Measurements from ENCODE around the gene TREML4. TPM values are rescaled to one million over a fixed set of nuclear protein-coding genes. Genes with fewer than 3 reads are reported as not detected.

The TREML4 gene
- total and polyA plus RNA-seq, 10 of the 15 experiments (the other 5 are each of a cell fraction or from before 2014, with no cell fraction given) = not detected

DNA sequence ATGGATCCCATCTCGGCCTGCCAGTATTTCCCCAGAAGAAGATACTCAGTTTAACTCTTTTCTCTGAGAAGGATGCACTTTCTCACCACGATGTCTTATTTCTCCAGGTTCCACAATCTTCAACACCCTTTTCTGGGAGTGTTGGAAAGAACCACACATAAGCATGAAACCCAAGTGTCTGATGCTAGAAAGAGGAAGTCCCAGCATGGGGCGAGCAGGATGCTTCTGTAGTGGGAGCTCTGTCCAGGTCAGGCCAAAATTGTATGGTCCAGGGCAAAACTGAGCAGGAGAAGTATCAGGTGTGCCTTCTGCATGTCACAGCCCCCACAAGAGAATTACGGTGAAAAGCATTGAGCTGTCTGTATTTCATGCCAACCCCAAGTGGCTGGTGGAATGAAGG is 47.3 kb downstream of the TREML4 start:
- Histone ChIP-seq H3K9me3 (replicated peaks; ENCODE audit: control insufficient read depth, insufficient read depth, low read length) (no peaks in the 10 kb centered on the region), H3K27ac (ENCODE audit: control insufficient read depth, insufficient read depth) (no peak overlapping the region), H3K4me3 (no peak overlapping the region), H4K20me1 (ENCODE audit: control insufficient read depth, insufficient read depth) (no peaks in the 10 kb centered on the region), H3K9ac (ENCODE audit: control insufficient read depth, insufficient read depth, low read length) (no peak overlapping the region), H3K79me2 (ENCODE audit: control insufficient read depth, insufficient read depth, low read length) (no peaks in the 10 kb centered on the region), H3K4me1 (ENCODE audit: control insufficient read depth, insufficient read depth, low read length) (no peaks in the 10 kb centered on the region), H2AFZ (ENCODE audit: control insufficient read depth, low read depth, low read length) (no peak overlapping the region), H3K27me3 (replicated peaks in 1 of 2; ENCODE audit: control insufficient read depth in 2 of 2, insufficient read depth in 2 of 2, low read length in 1 of 2) (no peaks in the 10 kb centered on the region; a peak in 1 of 4 replicates), H3K4me2 (ENCODE audit: control insufficient read depth, insufficient read depth) (no peak overlapping the region), H3K36me3 (ENCODE audit: control insufficient read depth in 2 of 2, insufficient read depth in 2 of 2, low read length in 1 of 2) (no peaks in the 10 kb centered on the region)
- RAD21 ChIA-PET (ENCODE audit: unreplicated experiment) = no interaction called here
- POLR2A ChIA-PET = no interaction called here
- DNase-seq (ENCODE audit: low read depth, low spot score) = no peak
- peak; percentile 84 for TF ChIP-seq SPI1 (IDR thresholded peaks at IDR 0.05; ENCODE audit: borderline replicate concordance, insufficient read depth, low read depth, low read length)
- TF ChIP-seq TCF7 (IDR thresholded peaks at IDR 0.05; ENCODE audit: borderline replicate concordance) = no peak
- TF ChIP-seq, protein P1, sequence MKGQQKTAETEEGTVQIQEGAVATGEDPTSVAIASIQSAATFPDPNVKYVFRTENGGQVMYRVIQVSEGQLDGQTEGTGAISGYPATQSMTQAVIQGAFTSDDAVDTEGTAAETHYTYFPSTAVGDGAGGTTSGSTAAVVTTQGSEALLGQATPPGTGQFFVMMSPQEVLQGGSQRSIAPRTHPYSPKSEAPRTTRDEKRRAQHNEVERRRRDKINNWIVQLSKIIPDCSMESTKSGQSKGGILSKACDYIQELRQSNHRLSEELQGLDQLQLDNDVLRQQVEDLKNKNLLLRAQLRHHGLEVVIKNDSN (IDR thresholded peaks at IDR 0.05; ENCODE audit: borderline replicate concordance, extremely low read length, insufficient read depth, low read depth, low read length) = no peak
- no peak for TF ChIP-seq BHLHE40 (IDR thresholded peaks at IDR 0.05; ENCODE audit: borderline replicate concordance in 1 of 2, low read depth in 2 of 2, low read length in 1 of 2)
- TF ChIP-seq, protein P2, sequence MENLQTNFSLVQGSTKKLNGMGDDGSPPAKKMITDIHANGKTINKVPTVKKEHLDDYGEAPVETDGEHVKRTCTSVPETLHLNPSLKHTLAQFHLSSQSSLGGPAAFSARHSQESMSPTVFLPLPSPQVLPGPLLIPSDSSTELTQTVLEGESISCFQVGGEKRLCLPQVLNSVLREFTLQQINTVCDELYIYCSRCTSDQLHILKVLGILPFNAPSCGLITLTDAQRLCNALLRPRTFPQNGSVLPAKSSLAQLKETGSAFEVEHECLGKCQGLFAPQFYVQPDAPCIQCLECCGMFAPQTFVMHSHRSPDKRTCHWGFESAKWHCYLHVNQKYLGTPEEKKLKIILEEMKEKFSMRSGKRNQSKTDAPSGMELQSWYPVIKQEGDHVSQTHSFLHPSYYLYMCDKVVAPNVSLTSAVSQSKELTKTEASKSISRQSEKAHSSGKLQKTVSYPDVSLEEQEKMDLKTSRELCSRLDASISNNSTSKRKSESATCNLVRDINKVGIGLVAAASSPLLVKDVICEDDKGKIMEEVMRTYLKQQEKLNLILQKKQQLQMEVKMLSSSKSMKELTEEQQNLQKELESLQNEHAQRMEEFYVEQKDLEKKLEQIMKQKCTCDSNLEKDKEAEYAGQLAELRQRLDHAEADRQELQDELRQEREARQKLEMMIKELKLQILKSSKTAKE (IDR thresholded peaks at IDR 0.05; ENCODE audit: low read depth, poor library complexity, severe bottlenecking) = no peak
- TF ChIP-seq NR2C2 (IDR thresholded peaks at IDR 0.05; ENCODE audit: borderline replicate concordance, control insufficient read depth, insufficient read length, low read depth) = no peak
- WGBS (ENCODE audit: insufficient coverage, insufficient replicate concordance, low lambda C conversion rate, missing lambda C conversion rate) = 21% methylated on average over 4 of the region's 4 CpGs
- no TSS peak for BruUV-seq (replicated peaks)
- SMC1A ChIA-PET (ENCODE audit: uncharacterized antibody, unreplicated experiment) = interaction anchor here (1.0 to 1.5 kb wide), 2 partner anchors 31 to 40 kb away, joined by 3 to 5 read pairs; no protein-coding TSS in a partner anchor
- in situ Hi-C loops (cut with MboI) = no loop called here
- no peak for ATAC-seq
- intact Hi-C loops (cut with micrococcal nuclease; ENCODE audit: unreplicated experiment) = loop anchor here (5.0 kb wide), 1 partner anchor 42 kb away; no protein-coding TSS in a partner anchor
- CTCF ChIA-PET = interaction anchor here (1.6 to 6.7 kb wide), 2 partner anchors 31 to 45 kb away, joined by 6 to 68 read pairs; no protein-coding TSS in a partner anchor
- no peak for FAIRE-seq
